ENCODE data around the gene TAAR5. TPM values are rescaled to one million over a fixed set of nuclear protein-coding genes. Genes with fewer than 3 reads are reported as not detected.
"Not testable (repeated sequence)": the region's sequence is repeated elsewhere in the genome, so short reads cannot be mapped to it uniquely, and the experiment has no call there.

Gene TAAR5, protein sequence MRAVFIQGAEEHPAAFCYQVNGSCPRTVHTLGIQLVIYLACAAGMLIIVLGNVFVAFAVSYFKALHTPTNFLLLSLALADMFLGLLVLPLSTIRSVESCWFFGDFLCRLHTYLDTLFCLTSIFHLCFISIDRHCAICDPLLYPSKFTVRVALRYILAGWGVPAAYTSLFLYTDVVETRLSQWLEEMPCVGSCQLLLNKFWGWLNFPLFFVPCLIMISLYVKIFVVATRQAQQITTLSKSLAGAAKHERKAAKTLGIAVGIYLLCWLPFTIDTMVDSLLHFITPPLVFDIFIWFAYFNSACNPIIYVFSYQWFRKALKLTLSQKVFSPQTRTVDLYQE
- not detected in 2 replicates for total RNA-seq (ENCODE audit: low replicate concordance)

DNA sequence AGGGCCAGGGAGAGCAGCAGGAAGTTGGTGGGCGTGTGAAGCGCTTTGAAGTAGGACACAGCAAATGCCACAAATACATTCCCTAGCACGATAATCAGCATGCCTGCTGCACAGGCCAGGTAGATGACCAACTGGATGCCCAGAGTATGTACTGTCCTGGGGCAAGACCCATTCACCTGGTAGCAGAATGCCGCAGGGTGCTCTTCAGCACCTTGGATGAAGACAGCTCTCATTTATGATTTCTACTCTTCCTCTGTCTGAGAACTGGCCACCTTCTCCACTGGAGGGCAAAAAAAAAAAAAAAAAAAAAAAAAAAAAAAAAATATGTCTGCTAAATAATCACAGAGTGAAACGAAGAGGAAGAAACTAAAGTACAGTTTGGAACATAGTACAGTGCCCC, at the start of gene TAAR5:
TSS of gene TAAR5 (minus strand) at position 288 of the 400 bp plus-strand sequence. CDS start at position 233, 55 bp downstream.
- no peaks in the 10 kb centered on the region for H3K9me3 Mint-ChIP-seq
- Histone ChIP-seq H3K79me2 (ENCODE audit: low read depth) (no peaks in the 10 kb centered on the region), H3K4me2 (no peak within 1 kb of the TSS), H3K4me1 (no peaks in the 10 kb centered on the region), H3K27ac (no peak within 1 kb of the TSS), H3K9ac (no peak within 1 kb of the TSS), H3K36me3 (no peaks in the 10 kb centered on the region), H3F3A (ENCODE audit: low read depth) (no peaks in the 10 kb centered on the region), H4K20me1 (ENCODE audit: low read depth) (no peaks in the 10 kb centered on the region), H3K9me3 (ENCODE audit: low read depth) (no peaks in the 10 kb centered on the region), H3K27me3 (no peaks in the 10 kb centered on the region), H2AFZ (replicated peaks) (no peak within 1 kb of the TSS), H3K4me3 (no peak within 1 kb of the TSS)
- H3K27ac Mint-ChIP-seq: no peak within 1 kb of the TSS
- no peaks in the 10 kb centered on the region for H3K27me3 Mint-ChIP-seq (ENCODE audit: insufficient read depth, low read depth)
- TF ChIP-seq EZH2 (IDR thresholded peaks at IDR 0.05): no peak
- no peak for TF ChIP-seq EZH2phosphoT487 (IDR thresholded peaks at IDR 0.05)
- TF ChIP-seq, protein P1, sequence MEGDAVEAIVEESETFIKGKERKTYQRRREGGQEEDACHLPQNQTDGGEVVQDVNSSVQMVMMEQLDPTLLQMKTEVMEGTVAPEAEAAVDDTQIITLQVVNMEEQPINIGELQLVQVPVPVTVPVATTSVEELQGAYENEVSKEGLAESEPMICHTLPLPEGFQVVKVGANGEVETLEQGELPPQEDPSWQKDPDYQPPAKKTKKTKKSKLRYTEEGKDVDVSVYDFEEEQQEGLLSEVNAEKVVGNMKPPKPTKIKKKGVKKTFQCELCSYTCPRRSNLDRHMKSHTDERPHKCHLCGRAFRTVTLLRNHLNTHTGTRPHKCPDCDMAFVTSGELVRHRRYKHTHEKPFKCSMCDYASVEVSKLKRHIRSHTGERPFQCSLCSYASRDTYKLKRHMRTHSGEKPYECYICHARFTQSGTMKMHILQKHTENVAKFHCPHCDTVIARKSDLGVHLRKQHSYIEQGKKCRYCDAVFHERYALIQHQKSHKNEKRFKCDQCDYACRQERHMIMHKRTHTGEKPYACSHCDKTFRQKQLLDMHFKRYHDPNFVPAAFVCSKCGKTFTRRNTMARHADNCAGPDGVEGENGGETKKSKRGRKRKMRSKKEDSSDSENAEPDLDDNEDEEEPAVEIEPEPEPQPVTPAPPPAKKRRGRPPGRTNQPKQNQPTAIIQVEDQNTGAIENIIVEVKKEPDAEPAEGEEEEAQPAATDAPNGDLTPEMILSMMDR (IDR thresholded peaks at IDR 0.05): no peak
- H3K4me3 Mint-ChIP-seq: no peak within 1 kb of the TSS
- no peaks in the 10 kb centered on the region for H3K4me1 Mint-ChIP-seq
- no peaks in the 10 kb centered on the region for H3K36me3 Mint-ChIP-seq
- DNase-seq (ENCODE audit: low spot score): no peak

DNA sequence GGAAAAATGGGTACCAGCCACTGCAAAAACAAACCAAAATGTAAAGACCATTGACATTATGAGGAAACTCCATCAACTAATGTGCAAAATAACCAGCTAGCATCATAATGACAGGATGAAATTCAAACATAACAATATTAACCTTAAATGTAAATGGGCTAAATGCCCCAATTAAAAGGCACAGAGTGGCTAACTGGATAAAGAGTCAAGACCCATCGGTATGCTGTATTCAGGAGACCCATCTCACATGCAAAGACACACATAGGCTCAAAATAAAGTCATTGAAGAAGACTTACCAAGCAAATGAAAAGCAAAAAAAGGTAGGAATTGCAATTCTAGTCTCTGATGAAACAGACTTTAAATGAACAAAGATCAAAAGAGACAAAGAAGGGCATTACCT, 47.6 kb upstream of the TAAR5 start:
- H3K27me3 Mint-ChIP-seq (ENCODE audit: insufficient read depth, low read depth); H3F3A ChIP-seq (ENCODE audit: low read depth); H3K27ac ChIP-seq; H3K4me1 ChIP-seq; H3K36me3 ChIP-seq; H3K79me2 ChIP-seq (ENCODE audit: low read depth); H3K4me3 ChIP-seq; H4K20me1 ChIP-seq (ENCODE audit: low read depth); DNase-seq (ENCODE audit: low spot score); H3K27me3 ChIP-seq; H3K4me2 ChIP-seq; H3K9ac ChIP-seq; H3K27ac Mint-ChIP-seq; H2AFZ ChIP-seq (replicated peaks); H3K4me3 Mint-ChIP-seq; H3K36me3 Mint-ChIP-seq; H3K9me3 Mint-ChIP-seq; H3K9me3 ChIP-seq (ENCODE audit: low read depth); H3K4me1 Mint-ChIP-seq: not testable (repeated sequence)

- not testable (repeated sequence) for H3K27me3 ChIP-seq; H3K4me2 ChIP-seq; H3K27ac ChIP-seq; H3K9me3 Mint-ChIP-seq; H3K79me2 ChIP-seq (ENCODE audit: low read depth); H3K4me1 Mint-ChIP-seq; H3K27ac Mint-ChIP-seq; H3K36me3 ChIP-seq; H3K9ac ChIP-seq; DNase-seq (ENCODE audit: low spot score); H3K36me3 Mint-ChIP-seq; H3F3A ChIP-seq (ENCODE audit: low read depth); H3K27me3 Mint-ChIP-seq (ENCODE audit: insufficient read depth, low read depth); H3K9me3 ChIP-seq (ENCODE audit: low read depth); H4K20me1 ChIP-seq (ENCODE audit: low read depth); H3K4me1 ChIP-seq; H3K4me3 ChIP-seq; H3K4me3 Mint-ChIP-seq
- peak overlapping the region; percentile 72 for H2AFZ ChIP-seq (replicated peaks)
Measured at GRCh38 chr6:132635906-132636305, 46.4 kb upstream of the TAAR5 start.

GRCh38 chr6:132635288-132635687, 45.7 kb upstream of the TAAR5 start:
- H3K27me3 Mint-ChIP-seq (ENCODE audit: insufficient read depth, low read depth); DNase-seq (ENCODE audit: low spot score); H3K27me3 ChIP-seq: not testable (repeated sequence)

DNA sequence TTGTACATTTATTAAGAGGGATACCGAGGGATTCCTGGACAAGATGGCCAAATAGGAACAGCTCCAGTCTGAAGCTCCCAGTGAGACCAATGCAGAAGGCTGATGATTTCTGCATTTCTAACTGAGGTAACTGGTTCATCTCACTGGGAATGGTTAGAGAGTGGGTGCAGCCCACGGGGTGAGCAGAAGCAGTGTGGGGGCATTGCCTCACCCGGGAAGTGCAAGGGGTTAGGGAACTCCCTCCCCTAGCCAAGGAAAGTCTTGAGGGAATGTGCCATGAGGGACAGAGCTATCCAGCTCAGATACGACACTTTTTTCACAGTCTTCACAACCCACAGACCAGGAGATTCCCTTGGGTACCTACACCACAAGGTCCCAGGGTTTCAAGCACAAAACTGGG, 45.3 kb upstream of the TAAR5 start:
- no peak overlapping the region for H3K4me2 ChIP-seq
- Mint-ChIP-seq H3K4me3 (no peak overlapping the region), H3K4me1 (peaks cover 6% of the 10 kb centered on the region), H3K9me3 (peaks cover 6% of the 10 kb centered on the region), H3K36me3 (no peaks in the 10 kb centered on the region), H3K27me3 (ENCODE audit: insufficient read depth, low read depth) (peaks cover 3% of the 10 kb centered on the region), H3K27ac (no peak overlapping the region)
- H3K79me2 ChIP-seq (ENCODE audit: low read depth): no peaks in the 10 kb centered on the region
- TF ChIP-seq EZH2phosphoT487 (IDR thresholded peaks at IDR 0.05): no peak
- TF ChIP-seq EZH2 (IDR thresholded peaks at IDR 0.05): no peak
- TF ChIP-seq, protein P1 (IDR thresholded peaks at IDR 0.05): no peak
- no peaks in the 10 kb centered on the region for H4K20me1 ChIP-seq (ENCODE audit: low read depth)
- H3K27me3 ChIP-seq: no peaks in the 10 kb centered on the region
- DNase-seq (ENCODE audit: low spot score): no peak
- H3K4me1 ChIP-seq: no peaks in the 10 kb centered on the region
- peak overlapping the region; percentile 72 for H2AFZ ChIP-seq (replicated peaks)
- H3F3A ChIP-seq (ENCODE audit: low read depth): no peaks in the 10 kb centered on the region
- no peak overlapping the region for H3K27ac ChIP-seq
- no peaks in the 10 kb centered on the region for H3K36me3 ChIP-seq
- H3K9ac ChIP-seq: no peak overlapping the region
- no peaks in the 10 kb centered on the region for H3K9me3 ChIP-seq (ENCODE audit: low read depth)
- no peak overlapping the region for H3K4me3 ChIP-seq

More at GRCh38 chr6:132635288-132635687, 45.7 kb upstream of the TAAR5 start:
- H3K27ac Mint-ChIP-seq; H3K4me1 Mint-ChIP-seq; H3K27ac ChIP-seq; H3K4me2 ChIP-seq; H3F3A ChIP-seq (ENCODE audit: low read depth); H3K36me3 ChIP-seq; H3K4me1 ChIP-seq; H3K9me3 ChIP-seq (ENCODE audit: low read depth); H3K79me2 ChIP-seq (ENCODE audit: low read depth); H3K4me3 ChIP-seq; H3K36me3 Mint-ChIP-seq; H3K9ac ChIP-seq; H3K9me3 Mint-ChIP-seq; H4K20me1 ChIP-seq (ENCODE audit: low read depth); H3K4me3 Mint-ChIP-seq: not testable (repeated sequence)
- peak overlapping the region; percentile 72 for H2AFZ ChIP-seq (replicated peaks)

Data from neural progenitor cell (in vitro differentiated cells).